ENCODE data around the gene SSBP3. TPM values are rescaled to one million over a fixed set of nuclear protein-coding genes. Genes with fewer than 3 reads are reported as not detected.

Gene SSBP3
- total and polyA plus RNA-seq, 9 of the 15 experiments (the other 6 are each of a cell fraction or from before 2014, with no cell fraction given) = 8.7 to 108 (median 33.8) TPM

DNA sequence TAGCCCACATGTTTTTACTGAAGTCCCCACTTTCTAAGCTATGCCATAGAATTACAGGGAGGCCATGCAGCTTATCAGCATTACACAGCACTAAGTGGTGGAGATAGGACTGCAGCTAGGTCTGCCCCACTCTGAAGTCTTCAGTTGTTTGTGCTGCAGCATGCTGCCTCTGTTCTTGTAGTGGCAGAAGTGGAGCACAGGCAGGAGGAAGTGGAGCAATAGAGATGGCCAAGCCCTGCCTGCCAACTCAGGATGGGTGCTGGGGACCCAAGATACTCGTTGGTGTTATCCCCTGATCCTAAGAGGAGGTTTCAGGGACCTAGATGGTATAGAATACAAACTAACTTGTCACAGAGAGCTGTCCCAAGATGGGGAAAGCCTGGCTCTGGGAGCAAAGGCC is 193.3 kb downstream of the SSBP3 start (continued):
- peak in 1 of 3 experiments; percentile 12 for TF ChIP-seq YY1 (IDR thresholded peaks at IDR 0.05; ENCODE audit: borderline replicate concordance in 1 of 3, control insufficient read depth in 1 of 3, extremely low read depth in 1 of 3, insufficient read depth in 3 of 3, insufficient read length in 1 of 3, insufficient replicate concordance in 2 of 3, low read depth in 1 of 3, low read length in 2 of 3)
- TF ChIP-seq, protein P1, sequence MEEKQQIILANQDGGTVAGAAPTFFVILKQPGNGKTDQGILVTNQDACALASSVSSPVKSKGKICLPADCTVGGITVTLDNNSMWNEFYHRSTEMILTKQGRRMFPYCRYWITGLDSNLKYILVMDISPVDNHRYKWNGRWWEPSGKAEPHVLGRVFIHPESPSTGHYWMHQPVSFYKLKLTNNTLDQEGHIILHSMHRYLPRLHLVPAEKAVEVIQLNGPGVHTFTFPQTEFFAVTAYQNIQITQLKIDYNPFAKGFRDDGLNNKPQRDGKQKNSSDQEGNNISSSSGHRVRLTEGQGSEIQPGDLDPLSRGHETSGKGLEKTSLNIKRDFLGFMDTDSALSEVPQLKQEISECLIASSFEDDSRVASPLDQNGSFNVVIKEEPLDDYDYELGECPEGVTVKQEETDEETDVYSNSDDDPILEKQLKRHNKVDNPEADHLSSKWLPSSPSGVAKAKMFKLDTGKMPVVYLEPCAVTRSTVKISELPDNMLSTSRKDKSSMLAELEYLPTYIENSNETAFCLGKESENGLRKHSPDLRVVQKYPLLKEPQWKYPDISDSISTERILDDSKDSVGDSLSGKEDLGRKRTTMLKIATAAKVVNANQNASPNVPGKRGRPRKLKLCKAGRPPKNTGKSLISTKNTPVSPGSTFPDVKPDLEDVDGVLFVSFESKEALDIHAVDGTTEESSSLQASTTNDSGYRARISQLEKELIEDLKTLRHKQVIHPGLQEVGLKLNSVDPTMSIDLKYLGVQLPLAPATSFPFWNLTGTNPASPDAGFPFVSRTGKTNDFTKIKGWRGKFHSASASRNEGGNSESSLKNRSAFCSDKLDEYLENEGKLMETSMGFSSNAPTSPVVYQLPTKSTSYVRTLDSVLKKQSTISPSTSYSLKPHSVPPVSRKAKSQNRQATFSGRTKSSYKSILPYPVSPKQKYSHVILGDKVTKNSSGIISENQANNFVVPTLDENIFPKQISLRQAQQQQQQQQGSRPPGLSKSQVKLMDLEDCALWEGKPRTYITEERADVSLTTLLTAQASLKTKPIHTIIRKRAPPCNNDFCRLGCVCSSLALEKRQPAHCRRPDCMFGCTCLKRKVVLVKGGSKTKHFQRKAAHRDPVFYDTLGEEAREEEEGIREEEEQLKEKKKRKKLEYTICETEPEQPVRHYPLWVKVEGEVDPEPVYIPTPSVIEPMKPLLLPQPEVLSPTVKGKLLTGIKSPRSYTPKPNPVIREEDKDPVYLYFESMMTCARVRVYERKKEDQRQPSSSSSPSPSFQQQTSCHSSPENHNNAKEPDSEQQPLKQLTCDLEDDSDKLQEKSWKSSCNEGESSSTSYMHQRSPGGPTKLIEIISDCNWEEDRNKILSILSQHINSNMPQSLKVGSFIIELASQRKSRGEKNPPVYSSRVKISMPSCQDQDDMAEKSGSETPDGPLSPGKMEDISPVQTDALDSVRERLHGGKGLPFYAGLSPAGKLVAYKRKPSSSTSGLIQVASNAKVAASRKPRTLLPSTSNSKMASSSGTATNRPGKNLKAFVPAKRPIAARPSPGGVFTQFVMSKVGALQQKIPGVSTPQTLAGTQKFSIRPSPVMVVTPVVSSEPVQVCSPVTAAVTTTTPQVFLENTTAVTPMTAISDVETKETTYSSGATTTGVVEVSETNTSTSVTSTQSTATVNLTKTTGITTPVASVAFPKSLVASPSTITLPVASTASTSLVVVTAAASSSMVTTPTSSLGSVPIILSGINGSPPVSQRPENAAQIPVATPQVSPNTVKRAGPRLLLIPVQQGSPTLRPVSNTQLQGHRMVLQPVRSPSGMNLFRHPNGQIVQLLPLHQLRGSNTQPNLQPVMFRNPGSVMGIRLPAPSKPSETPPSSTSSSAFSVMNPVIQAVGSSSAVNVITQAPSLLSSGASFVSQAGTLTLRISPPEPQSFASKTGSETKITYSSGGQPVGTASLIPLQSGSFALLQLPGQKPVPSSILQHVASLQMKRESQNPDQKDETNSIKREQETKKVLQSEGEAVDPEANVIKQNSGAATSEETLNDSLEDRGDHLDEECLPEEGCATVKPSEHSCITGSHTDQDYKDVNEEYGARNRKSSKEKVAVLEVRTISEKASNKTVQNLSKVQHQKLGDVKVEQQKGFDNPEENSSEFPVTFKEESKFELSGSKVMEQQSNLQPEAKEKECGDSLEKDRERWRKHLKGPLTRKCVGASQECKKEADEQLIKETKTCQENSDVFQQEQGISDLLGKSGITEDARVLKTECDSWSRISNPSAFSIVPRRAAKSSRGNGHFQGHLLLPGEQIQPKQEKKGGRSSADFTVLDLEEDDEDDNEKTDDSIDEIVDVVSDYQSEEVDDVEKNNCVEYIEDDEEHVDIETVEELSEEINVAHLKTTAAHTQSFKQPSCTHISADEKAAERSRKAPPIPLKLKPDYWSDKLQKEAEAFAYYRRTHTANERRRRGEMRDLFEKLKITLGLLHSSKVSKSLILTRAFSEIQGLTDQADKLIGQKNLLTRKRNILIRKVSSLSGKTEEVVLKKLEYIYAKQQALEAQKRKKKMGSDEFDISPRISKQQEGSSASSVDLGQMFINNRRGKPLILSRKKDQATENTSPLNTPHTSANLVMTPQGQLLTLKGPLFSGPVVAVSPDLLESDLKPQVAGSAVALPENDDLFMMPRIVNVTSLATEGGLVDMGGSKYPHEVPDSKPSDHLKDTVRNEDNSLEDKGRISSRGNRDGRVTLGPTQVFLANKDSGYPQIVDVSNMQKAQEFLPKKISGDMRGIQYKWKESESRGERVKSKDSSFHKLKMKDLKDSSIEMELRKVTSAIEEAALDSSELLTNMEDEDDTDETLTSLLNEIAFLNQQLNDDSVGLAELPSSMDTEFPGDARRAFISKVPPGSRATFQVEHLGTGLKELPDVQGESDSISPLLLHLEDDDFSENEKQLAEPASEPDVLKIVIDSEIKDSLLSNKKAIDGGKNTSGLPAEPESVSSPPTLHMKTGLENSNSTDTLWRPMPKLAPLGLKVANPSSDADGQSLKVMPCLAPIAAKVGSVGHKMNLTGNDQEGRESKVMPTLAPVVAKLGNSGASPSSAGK (IDR thresholded peaks at IDR 0.05) = no peak
- no peak for TF ChIP-seq PKNOX1 (IDR thresholded peaks at IDR 0.05)
- no peak for TF ChIP-seq RFX7 (CRISPR knock-in tag; IDR thresholded peaks at IDR 0.05)
- no peak for TF ChIP-seq ILK (tag; IDR thresholded peaks at IDR 0.05; ENCODE audit: borderline replicate concordance, low read depth)
- TF ChIP-seq ZKSCAN8 (CRISPR knock-in tag; IDR thresholded peaks at IDR 0.05) = no peak
- no peak; the same call in 1 of the 2 replicates for TF ChIP-seq SOX6 (IDR thresholded peaks at IDR 0.05)
- TF ChIP-seq AFF4 (CRISPR knock-in tag; IDR thresholded peaks at IDR 0.05) = no peak
- no peak for TF ChIP-seq ETV6 (IDR thresholded peaks at IDR 0.05; ENCODE audit: borderline replicate concordance in 1 of 2, low read depth in 2 of 2, low read length in 1 of 2)
- TF ChIP-seq ETV6 (CRISPR knock-in tag; IDR thresholded peaks at IDR 0.05; ENCODE audit: borderline replicate concordance) = no peak
- no peak for TF ChIP-seq HIVEP1 (CRISPR knock-in tag; IDR thresholded peaks at IDR 0.05)
